Stomach (tissue), 4 donors: Measurements from ENCODE around the gene NUMB.

Experiments
- CTCF ChIP-seq, 7 experiments: fragments of 450-650 bp in 4 of 7; fragments of 200-600 bp in 3 of 7; sonication (generic) in 3 of 7; IDR thresholded peaks; one replicate each; pipeline ENCODE4 v1.5.1; 2016 to 2019; ENCODE audit warnings: antibody characterized with exemption in 7 of 7, control low read depth in 2 of 7, mild to moderate bottlenecking in 1 of 7
- EP300 ChIP-seq: sonication (generic); formaldehyde crosslinking; IDR thresholded peaks from one replicate; pipeline ENCODE4 v1.6.1; 2017; ENCODE audit warnings: antibody characterized with exemption
- POLR2A ChIP-seq, 4 donors: fragments of 450-650 bp; IDR thresholded peaks; one replicate each; pipeline ENCODE4 v1.6.1; 2016; ENCODE audit warnings: antibody characterized with exemption in 4 of 4, control low read depth in 2 of 4, mild to moderate bottlenecking in 1 of 4, moderate library complexity in 1 of 4
- POLR2AphosphoS5 ChIP-seq, 3 donors: sonication (generic); formaldehyde crosslinking; IDR thresholded peaks; one replicate each; pipeline ENCODE4 v1.6.1; 2016; ENCODE audit warnings: antibody characterized with exemption in 3 of 3

DNA sequence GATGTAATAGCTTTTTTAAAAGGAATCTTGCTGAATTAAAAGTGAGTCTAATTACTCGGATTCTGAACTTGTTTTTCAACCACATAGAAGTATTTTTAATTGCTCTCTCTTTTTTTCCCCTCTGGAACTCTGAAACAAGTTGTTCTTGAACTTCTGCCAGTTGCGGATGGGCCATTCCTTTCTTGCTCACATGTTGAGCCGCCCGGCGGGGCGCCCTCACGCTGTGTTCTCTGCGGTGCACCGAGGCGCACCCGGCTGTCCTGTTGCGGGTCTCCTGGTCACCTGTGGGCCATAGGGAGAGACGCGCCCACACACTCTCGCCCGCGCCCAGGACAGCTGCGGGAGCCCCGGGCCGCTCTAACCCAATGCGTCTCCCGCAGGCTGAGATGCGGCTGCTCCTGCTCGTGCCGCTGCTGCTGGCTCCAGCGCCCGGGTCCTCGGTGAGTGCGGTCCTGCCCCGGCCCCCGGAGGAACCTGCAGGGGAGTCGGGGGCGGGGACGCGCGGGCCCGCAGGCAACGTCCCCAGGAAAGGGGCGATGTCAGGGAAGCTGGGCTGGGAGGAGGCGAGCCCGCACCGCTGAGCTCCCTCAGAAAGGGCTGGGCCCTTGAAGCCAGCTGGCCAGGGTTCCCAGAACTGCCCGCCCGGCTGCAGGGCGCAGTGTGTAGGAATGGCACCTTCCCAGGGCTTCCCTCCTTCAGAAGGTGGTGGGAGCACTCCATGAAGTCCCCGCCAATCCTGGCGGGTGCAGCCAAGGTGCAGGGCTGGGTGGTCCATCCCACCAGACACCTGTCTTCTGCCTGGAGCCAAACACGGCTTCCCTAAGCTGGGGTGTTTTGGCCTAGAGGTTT lies 218.7 kb downstream of the NUMB start:
- no peak for TF ChIP-seq CTCF (IDR thresholded peaks at IDR 0.05)
- TF ChIP-seq EP300, result no peak
- TF ChIP-seq POLR2A (IDR thresholded peaks at IDR 0.05), result no peak
- TF ChIP-seq POLR2AphosphoS5 (IDR thresholded peaks at IDR 0.05), result no peak
